ENCODE results near the gene H2AZ2.

Gene H2AZ2

DNA sequence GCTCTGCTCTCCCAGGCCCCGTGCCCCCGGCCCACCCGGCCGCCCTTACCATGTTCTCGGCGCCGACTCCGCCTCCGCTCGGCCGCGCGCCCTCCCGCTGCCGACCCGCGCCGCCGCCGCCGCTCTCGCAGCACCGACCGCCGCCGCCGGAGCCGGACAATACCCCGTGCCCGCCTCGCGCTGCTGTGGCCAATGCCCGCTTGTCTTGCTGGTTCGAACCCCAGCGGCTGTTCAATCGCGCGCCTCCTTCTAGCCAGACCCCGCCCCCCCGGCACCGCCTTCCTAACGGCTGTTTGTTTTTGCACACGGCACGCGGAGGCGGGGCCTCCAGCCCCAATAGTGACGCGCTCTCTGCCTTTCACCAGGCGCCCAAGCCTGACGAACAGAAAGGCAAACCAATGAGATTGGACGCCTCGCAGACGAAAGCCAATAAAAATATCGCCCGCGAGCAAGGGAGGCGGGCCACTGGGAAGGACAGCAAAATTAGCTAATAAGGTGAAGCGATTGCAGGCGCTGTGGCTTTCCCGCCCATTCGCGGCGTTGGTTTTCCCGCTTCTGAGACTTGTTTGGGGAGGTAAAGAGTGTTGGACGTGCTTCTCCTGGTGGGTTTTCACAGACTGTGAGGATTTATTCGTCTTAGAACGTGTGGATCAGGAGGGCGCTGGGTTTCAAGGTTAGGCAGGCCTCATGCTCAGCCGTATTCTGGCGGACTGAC is at the start of gene H2AZ2:
Gene H2AZ2, minus strand, starts transcription at position 168 of the 715 bp plus-strand sequence. Its CDS starts 116 bp downstream, at position 52.
- H3K4me1 Mint-ChIP-seq (ENCODE audit: low read depth): peaks cover 42% of the 10 kb centered on the region
- H3K27ac Mint-ChIP-seq: peak within 1 kb of the TSS; percentile 99
- H3K4me3 Mint-ChIP-seq: peak within 1 kb of the TSS; percentile 97
- no peaks in the 10 kb centered on the region for H3K27me3 Mint-ChIP-seq (ENCODE audit: low read depth)
- H3K9me3 Mint-ChIP-seq: no peaks in the 10 kb centered on the region
- peaks cover 3% of the 10 kb centered on the region for H3K36me3 Mint-ChIP-seq (ENCODE audit: low read depth)

DNA sequence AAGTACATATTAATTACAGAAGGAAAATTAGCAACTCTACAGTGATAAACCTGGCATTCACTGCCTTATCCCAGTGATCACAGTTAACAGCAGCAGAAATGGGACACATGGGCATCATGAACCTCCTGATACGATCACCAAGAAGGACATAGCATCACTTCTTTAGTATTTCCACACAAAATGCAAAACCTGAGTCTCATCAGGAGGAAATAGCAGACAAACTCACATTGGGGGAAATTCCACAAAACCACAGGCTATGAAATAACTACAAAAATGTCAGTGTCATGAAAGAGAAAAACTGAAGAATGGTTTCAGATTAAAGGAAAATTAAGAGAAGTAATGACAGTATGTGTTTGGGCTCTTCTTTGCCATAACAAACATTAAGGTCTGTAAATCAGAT is 49.4 kb upstream of the H2AZ2 start:
- Mint-ChIP-seq H3K4me3 (no peak overlapping the region), H3K9me3 (no peaks in the 10 kb centered on the region), H3K4me1 (ENCODE audit: low read depth) (peaks cover 9% of the 10 kb centered on the region), H3K27ac (peak overlapping the region; percentile 63), H3K36me3 (ENCODE audit: low read depth) (no peaks in the 10 kb centered on the region), H3K27me3 (ENCODE audit: low read depth) (no peaks in the 10 kb centered on the region)

DNA sequence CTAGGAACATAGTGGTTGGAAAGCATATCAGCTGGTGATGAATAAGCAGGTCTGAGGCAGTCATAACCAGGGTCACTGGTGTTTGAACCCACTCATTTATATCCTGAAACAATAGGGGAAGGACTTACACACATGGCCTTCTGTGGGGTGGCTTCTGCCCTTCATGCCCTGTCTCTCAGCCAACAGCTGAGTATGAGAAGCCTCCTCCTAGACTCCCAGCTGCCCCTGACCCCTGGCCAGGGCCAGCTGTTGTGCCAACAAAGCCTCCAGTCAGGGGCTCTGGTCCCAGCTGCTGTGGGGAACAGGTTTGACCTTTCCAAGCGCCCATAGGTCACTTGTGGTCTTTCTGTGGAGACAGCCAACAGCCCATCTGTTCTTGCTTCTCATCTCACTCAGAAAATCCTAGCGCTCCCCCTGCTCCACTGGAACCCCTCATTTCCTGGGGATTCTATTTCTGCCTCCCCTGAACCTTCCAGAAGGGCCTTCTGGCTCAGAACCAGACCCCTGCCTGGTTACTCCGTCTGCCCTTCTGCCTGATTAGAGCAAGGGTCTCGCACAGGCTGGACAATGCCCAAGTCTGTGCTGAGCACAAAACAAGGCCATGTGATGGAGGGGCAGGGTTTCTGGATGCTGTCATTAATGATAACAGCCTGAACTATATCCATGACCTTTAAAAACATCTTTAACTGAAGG is 47.1 kb upstream of the H2AZ2 start:
- Mint-ChIP-seq H3K27ac (no peak overlapping the region), H3K27me3 (ENCODE audit: low read depth) (no peaks in the 10 kb centered on the region)

DNA sequence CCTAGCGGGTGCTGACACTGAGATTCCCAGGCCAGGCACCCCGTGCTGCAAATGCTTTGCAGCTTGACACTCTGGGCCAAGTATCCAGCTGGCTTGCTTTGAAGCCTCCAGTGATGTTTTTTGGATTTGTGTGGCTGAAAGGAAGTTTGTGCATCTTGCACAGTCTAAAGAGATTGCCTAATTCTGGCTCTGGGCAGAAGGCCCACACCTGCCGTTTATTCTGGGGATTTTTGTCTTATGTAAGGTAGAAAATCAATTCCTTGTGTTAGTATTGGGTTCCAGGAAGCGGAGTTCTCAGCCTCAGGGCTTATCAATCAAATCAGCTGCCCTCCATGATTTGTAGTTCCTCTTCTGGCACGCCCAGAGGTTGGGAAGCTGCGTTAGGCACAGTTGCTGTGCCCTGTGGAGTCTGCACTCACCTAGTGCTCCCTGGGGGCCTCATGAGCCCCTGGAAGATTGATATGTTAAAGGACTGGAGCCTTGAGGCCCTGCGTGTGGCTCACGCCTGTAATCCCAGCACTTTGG is 45.9 kb upstream of the H2AZ2 start:
- Mint-ChIP-seq H3K27ac (no peak overlapping the region), H3K4me1 (ENCODE audit: low read depth) (peaks cover 24% of the 10 kb centered on the region), H3K27me3 (ENCODE audit: low read depth) (no peaks in the 10 kb centered on the region), H3K4me3 (no peak overlapping the region), H3K9me3 (no peaks in the 10 kb centered on the region), H3K36me3 (ENCODE audit: low read depth) (peaks cover 6% of the 10 kb centered on the region)

More for the DNA sequence above, 47.1 kb upstream of the H2AZ2 start:
- H3K4me1 Mint-ChIP-seq (ENCODE audit: low read depth): peaks cover 24% of the 10 kb centered on the region
- no peaks in the 10 kb centered on the region for H3K9me3 Mint-ChIP-seq
- no peak overlapping the region for H3K4me3 Mint-ChIP-seq
- peaks cover 6% of the 10 kb centered on the region for H3K36me3 Mint-ChIP-seq (ENCODE audit: low read depth)

DNA sequence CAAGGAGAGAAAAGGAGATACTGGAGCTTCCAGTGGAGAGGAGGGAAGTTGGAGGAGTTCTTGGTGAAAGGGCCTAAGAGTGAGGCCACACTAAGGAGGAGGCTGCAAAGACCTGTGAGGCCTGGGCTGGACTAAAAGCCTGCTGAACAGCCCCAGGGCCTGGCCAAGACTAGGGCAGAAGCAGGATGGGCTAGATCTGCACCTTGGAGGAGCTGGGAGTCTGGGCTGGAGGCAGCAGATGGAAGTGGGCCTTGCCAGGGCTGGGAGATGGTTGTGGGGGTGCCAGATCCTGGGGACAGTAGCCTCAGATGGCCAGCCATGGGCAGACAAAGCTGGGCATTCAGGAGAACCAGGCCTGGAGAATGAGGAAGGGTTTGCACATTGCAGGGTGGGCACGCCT is 43.9 kb upstream of the H2AZ2 start:
- H3K4me1 Mint-ChIP-seq (ENCODE audit: low read depth): peaks cover 22% of the 10 kb centered on the region
- peak overlapping the region; percentile 59 for H3K4me3 Mint-ChIP-seq
- peaks cover 6% of the 10 kb centered on the region for H3K36me3 Mint-ChIP-seq (ENCODE audit: low read depth)
- H3K27me3 Mint-ChIP-seq (ENCODE audit: low read depth): no peaks in the 10 kb centered on the region
- H3K27ac Mint-ChIP-seq: peak overlapping the region; percentile 96
- H3K9me3 Mint-ChIP-seq: no peaks in the 10 kb centered on the region

DNA sequence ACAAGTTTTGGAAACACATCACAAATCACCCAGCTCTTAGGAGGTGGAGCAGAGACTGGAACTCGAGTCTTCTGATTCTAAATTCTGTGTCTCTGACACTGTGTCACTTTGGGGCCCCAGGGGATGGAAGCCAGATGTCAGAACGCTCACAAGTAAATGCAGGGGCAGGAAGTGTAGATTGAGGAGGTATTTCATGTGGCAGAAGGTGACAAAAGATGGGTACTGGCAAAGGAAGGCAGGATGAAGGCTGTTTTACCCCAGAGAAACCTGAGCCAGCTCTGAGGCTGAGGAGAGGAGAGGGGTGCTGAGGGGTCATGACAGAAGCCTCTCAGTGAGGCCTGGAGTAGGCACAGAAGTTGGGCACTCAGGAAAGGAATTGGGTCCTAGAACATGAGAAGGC is 43.5 kb upstream of the H2AZ2 start:
- no peaks in the 10 kb centered on the region for H3K9me3 Mint-ChIP-seq
- H3K27me3 Mint-ChIP-seq (ENCODE audit: low read depth): no peaks in the 10 kb centered on the region
- peaks cover 24% of the 10 kb centered on the region for H3K4me1 Mint-ChIP-seq (ENCODE audit: low read depth)
- H3K4me3 Mint-ChIP-seq: peak overlapping the region; percentile 59
- H3K36me3 Mint-ChIP-seq (ENCODE audit: low read depth): peaks cover 6% of the 10 kb centered on the region
- peak overlapping the region; percentile 96 for H3K27ac Mint-ChIP-seq

DNA sequence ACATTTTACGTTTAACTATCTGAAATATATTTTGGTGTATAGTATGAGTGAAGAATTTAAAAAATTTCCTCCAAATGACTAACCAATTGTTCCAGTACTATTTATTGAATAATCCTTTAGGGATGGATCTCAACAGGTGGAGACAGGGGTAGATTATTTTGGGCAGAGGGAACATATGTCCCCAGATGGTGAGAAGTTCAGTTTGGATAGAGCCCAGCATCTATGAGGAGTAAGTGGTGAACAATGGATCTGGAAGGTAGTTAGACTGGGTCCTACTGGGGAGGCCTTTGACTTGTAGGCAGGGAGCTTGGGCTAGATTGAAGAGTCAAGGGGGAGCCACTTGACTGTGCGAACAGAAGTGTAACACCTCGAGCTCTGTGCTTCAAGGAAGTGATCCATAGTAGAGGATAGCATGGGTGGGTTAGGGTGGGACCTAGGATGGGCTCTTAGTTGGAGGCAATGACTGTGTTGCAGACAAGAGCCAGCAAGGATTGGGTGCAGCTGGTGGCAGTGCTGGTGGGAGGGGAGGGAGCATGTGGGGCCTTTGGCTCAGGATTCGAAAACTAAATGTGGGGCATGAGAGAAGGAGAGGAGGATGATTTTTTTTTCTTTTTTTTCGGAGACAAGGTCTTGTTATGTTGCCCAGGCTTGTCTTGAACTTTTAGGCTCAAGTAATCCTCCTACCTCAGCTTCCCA is 41.3 kb upstream of the H2AZ2 start:
- peaks cover 32% of the 10 kb centered on the region for H3K4me1 Mint-ChIP-seq (ENCODE audit: low read depth)
- no peak overlapping the region for H3K27ac Mint-ChIP-seq
- no peak overlapping the region for H3K4me3 Mint-ChIP-seq
- peaks cover 9% of the 10 kb centered on the region for H3K36me3 Mint-ChIP-seq (ENCODE audit: low read depth)
- H3K27me3 Mint-ChIP-seq (ENCODE audit: low read depth): no peaks in the 10 kb centered on the region
- no peaks in the 10 kb centered on the region for H3K9me3 Mint-ChIP-seq

DNA sequence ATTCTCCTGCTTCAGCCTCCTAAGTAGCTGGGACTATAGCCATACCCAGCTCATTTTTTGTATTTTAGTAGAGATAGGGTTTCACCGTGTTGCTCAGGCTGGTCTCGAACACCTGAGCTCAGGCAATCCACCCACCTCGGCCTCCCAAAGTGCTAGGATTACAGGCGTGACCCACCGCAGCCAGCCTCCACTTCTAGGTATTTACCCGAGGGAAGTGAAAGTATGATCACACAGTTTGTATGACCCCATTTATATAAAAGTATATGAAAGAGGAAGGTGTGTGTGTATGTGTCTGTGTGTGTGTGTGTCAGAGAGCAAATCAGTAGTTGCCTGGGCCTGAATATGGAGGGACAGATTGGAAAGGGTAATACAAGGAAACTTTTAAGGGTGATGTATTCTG is 39.4 kb upstream of the H2AZ2 start:
- Mint-ChIP-seq H3K27ac (peak overlapping the region; percentile 67), H3K36me3 (ENCODE audit: low read depth) (peaks cover 25% of the 10 kb centered on the region), H3K4me1 (ENCODE audit: low read depth) (peaks cover 45% of the 10 kb centered on the region), H3K27me3 (ENCODE audit: low read depth) (no peaks in the 10 kb centered on the region), H3K4me3 (no peak overlapping the region), H3K9me3 (no peaks in the 10 kb centered on the region)

DNA sequence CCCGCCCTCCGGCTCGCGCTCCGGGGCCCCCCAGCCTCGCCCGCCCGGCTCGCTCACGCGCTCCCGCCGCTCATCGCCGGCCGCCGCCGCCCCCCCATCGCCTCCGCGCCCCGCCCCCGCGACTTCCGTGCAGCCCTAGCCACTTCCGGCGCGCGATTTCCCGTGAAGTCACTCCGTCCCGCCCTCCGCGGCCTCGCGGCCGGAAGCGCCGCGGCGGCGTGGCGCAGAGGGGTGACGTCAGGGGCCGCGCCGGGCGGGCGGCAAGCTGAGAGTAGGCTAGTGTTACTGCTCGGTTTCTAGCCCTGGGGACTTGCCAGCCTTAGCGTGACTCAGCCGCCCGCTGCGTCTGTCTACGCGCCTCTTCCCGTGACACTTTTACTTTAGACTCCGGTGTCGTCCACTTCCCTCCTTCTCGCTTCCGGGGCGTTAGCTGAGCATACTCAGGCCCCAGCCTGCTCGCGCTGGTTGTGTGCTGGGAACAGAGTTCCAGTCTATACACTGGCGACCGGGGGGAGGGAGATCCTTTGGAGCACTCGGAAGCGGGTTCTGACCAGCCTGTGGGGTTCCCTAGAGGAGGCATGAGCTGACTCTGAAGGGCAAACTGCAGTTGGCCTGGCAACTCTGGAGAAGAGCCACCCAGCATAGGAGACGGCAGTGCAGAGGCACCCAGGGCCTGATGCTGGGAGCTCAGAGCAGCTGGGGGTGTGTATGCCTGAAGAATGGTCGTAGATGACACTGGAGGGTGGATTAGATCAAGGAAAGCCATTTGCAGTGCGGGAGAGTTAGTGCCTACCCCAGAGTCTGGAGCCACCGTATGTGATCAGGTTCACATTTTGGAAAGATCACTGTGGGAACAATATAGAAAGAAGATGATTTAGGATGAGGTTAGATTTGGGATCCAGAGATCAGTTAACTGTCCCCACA is 37.8 kb upstream of the H2AZ2 start, which contains the start of gene PURB:
Gene PURB, minus strand, starts transcription at position 137 of the 924 bp plus-strand sequence. CDS start 182 bp downstream, outside the sequence.
- Mint-ChIP-seq H3K4me3 (peak within 1 kb of the TSS; percentile 91), H3K4me1 (ENCODE audit: low read depth) (peaks cover 45% of the 10 kb centered on the region), H3K36me3 (ENCODE audit: low read depth) (peaks cover 30% of the 10 kb centered on the region), H3K9me3 (no peaks in the 10 kb centered on the region), H3K27ac (peak within 1 kb of the TSS; percentile 96), H3K27me3 (ENCODE audit: low read depth) (no peaks in the 10 kb centered on the region)

DNA sequence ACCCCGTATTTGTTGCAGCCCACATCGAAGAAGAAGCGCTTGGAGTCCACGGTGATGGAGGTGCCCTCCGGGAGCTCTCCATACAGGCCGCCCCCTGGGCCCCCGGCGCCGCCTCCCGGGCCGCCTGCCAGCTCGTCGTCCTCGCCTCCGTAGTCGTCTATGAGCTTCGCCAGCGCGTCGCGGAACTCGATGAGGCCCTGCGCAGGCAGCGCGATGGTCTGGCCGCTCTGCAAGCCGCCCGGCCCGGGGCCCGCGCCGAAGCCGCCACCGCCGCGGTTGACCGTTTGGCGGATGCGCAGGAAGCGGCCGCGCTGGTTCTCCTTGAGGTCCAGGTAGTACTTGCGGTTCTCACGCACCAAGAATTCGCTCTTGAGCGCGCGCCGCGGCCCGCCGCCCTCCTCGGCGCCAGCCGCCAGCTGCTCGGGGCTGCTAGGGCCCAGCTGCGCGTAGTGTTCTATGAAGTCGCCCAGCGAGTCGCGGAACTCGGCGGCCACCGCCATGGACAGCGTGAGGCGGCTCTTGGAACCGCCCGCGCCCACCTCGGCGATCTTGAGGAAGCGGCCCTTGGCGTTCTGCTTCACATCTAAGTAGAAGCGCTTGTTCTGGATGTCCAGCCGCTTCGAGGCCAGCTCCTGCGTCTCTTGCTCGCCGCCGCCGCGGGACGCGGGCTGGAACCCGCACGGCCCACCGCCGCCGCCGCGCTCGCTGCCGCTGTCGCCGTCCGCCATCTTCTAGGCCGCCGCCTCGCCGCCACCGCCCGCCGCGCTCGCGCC is 36.9 kb upstream of the H2AZ2 start:
- H3K27me3 Mint-ChIP-seq (ENCODE audit: low read depth): no peaks in the 10 kb centered on the region
- no peaks in the 10 kb centered on the region for H3K9me3 Mint-ChIP-seq
- peaks cover 38% of the 10 kb centered on the region for H3K36me3 Mint-ChIP-seq (ENCODE audit: low read depth)
- peaks cover 51% of the 10 kb centered on the region for H3K4me1 Mint-ChIP-seq (ENCODE audit: low read depth)
- peak overlapping the region; percentile 91 for H3K4me3 Mint-ChIP-seq
- peak overlapping the region; percentile 88 for H3K27ac Mint-ChIP-seq

DNA sequence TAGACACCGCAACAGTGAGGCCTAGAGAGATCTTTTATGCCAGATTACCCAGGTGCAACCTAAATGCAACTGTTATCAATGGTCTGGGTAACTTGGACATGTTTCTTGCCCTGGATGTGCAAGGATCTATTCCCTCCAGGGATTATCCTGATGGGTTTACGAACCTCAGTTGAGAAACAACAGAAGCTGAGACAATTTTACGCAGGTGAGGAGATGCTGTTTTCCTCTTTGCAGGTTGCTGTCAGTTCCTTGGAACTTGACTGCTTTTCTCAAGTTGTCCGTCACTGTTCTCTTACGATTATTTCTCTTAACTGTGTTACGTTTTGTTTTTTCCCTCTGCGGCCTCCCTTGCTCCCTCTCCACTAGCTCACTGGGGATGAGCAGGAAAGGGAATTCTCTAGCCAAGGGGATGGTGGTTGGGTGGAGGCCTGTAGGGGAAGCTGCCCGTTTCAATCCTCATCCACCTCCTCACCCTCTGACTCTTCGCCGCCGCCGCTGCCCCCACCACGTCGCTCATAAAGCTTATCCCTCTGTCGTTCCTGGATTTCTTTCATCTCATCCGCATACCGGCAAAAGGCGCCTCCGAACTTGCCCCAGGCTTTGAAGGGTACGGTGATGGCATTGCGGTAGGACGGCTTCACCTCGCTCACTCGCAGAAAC is 36.2 kb upstream of the H2AZ2 start:
- Mint-ChIP-seq H3K36me3 (ENCODE audit: low read depth) (peaks cover 41% of the 10 kb centered on the region), H3K4me3 (peak overlapping the region; percentile 91), H3K27me3 (ENCODE audit: low read depth) (no peaks in the 10 kb centered on the region), H3K9me3 (no peaks in the 10 kb centered on the region), H3K27ac (peak overlapping the region; percentile 88), H3K4me1 (ENCODE audit: low read depth) (peaks cover 55% of the 10 kb centered on the region)

DNA sequence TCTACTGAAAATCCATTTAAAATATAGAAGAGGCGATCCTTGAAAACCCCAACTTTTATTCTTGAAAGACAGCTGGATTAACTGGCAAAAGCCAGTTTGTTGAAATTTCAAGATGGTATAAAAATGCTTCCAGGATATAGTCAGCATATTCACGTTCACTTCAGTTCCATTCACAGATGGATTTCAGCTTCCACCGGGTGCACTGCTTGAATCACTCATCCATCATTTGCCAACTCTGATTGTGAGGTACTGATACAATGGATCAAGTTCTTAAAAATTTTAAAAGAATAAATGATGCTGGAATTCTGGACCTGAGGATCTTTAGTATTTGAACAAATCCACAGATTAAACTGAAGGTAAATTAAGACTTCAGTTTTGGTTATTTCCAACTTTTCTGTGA is 35.0 kb upstream of the H2AZ2 start:
- peak overlapping the region; percentile 91 for H3K4me3 Mint-ChIP-seq
- peak overlapping the region; percentile 57 for H3K27ac Mint-ChIP-seq
- H3K4me1 Mint-ChIP-seq (ENCODE audit: low read depth): peaks cover 55% of the 10 kb centered on the region

DNA sequence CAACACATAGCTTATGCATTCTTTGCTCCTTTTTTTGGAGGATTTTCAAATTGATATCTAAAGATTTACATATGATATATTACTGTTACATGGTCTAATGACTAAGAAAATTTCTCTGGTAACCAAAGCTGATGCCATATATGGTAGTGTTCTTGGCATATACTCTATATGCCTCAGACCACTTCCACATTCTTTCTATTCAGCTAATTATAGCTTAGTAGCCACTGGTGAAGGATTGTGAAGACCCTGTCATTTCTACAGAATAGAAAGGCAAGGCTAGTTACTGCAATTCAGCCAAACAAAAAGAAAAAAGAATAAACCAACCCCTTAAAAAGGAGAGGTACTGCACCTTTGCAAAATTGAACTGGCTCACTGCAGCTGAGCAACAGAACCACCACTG is 33.7 kb upstream of the H2AZ2 start:
- Mint-ChIP-seq H3K27ac (peak overlapping the region; percentile 26), H3K9me3 (no peaks in the 10 kb centered on the region), H3K36me3 (ENCODE audit: low read depth) (peaks cover 41% of the 10 kb centered on the region), H3K27me3 (ENCODE audit: low read depth) (no peaks in the 10 kb centered on the region), H3K4me3 (peak overlapping the region; percentile 80), H3K4me1 (ENCODE audit: low read depth) (peaks cover 51% of the 10 kb centered on the region)

More for the DNA sequence above, 35.0 kb upstream of the H2AZ2 start:
- Mint-ChIP-seq H3K36me3 (ENCODE audit: low read depth) (peaks cover 41% of the 10 kb centered on the region), H3K9me3 (no peaks in the 10 kb centered on the region), H3K27me3 (ENCODE audit: low read depth) (no peaks in the 10 kb centered on the region)
